T follicular helper cell (primary cell): ENCODE data around the gene PAPPA.

Experiments used
- DNase-seq: peaks from one replicate; pipeline ENCODE4 v3.0.0-alpha.2; 2020; ENCODE audit warnings: low read depth

The PAPPA gene

DNA sequence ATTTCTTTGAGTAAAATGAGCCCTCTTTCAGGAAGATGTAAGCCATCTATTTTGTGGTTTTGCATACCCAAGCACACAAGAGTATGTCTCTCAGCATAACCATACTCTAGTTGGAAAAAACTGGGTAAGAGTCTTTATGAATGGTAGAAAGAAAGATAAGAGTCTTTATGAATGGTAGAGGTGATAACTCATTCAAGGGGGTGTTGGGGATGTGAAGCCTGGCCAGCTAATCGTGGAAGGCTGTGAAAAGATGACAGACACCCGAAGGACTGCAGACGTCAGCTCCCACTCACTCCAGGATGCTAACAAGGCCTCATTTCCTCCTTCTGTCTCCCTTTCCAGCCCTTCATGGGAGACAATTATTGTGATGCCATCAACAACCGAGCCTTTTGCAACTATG, 228.5 kb downstream of the PAPPA start:
- DNase-seq = no peak

- DNase-seq = no peak
Measured at GRCh38 chr9:116383133-116383532, 229.5 kb downstream of the PAPPA start.

GRCh38 chr9:116383936-116384335, 230.3 kb downstream of the PAPPA start:
- no peak for DNase-seq

DNA sequence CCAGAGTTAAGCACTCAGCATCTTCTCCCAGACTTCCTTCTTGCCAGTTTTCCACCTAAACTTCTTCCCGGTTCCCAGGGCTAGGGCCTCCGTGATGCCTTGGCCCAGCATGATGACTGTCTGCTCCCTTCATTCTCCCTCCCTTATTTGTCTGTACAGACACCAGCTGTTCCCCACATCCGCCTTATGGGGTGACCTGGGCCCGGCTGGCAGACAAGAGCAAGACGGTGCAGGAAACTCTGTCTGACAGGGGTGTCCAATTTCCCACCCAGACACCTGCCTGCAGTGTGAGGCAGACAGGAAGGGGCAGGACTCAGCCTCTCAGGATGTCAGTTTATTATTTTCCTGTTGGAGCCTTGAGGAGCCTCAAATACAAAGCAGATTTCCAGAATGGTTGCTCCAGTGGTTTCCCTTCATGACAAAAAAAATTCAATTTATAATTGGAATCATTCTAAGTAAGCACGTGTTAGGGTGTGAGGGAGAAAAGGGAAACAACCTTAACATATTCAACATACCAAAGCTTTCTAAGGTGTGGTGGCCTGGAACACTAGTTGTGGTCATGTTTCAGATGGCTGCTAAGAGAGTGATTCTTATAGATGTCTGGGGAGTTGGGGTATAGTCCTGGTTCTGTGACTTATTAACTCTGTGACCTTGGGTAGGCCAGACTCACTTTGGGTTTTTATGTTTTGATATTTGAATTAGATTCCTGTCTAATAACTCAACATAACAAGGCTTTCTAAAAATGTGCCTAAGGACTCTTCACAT, 234.5 kb downstream of the PAPPA start:
- no peak for DNase-seq

DNA sequence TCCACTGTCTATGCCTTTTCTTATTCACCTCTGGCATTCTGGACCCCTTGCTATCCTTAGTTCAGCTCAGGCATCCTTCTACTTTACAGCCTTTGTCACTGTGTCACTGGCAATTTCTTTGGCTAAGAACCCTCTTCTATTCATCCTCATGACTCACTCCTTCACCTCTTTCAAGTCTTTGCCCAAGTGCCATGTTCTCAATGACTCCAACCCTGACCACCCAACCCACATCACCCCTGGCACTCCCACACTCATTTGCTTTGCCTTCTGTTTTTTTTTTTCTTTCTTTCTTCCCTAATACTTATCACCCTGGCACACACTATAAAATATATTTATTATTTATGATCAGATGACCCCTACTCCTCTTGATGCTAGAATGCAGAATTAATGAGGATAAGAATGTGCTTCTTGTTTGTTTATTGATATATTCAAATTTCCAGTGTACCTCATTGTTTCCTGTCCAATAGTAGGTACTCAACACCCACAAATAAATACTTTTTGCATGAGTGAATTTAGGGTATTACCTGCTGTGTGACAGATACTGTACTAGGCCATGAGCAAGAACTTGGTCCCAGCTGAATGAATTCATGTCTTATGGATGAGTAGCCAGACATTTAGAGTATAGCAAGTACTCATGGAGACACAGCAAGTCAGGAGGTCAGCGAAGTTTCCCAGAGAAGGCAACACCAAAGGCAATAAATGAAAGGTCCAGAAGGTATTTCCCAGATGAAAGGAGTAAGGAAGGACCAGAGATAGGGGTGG, 236.1 kb downstream of the PAPPA start:
- no peak for DNase-seq

GRCh38 chr9:116390303-116391228, 237.0 kb downstream of the PAPPA start:
- DNase-seq = no peak

DNA sequence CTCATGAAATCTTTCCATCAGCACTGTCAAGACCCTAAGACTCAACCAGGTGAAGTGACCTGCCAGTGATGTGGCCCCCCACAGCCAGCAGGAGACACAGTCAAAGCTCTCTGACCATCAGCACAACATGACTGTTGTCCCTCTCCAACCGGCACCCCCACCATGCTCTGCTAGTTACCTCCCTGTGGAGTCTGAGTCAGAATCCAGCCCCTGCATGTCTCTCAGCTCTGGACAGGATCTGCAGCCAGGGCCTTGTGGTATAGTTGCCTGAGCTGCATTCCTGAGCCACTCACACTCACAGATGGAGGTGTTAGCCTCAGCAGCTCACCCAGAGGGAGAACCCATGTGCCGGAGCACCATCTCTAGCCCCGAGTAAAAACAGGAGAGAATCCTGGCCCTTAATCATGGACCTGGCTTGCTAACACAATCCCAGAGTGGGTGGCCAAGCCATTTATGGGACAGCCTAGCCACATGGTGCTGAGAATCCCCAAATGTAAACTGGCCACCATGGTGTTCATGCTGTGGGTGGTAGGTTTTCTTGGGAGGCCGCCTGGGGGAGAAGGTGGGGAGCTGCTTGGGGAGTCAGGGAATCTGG, 237.8 kb downstream of the PAPPA start:
- DNase-seq = no peak

DNA sequence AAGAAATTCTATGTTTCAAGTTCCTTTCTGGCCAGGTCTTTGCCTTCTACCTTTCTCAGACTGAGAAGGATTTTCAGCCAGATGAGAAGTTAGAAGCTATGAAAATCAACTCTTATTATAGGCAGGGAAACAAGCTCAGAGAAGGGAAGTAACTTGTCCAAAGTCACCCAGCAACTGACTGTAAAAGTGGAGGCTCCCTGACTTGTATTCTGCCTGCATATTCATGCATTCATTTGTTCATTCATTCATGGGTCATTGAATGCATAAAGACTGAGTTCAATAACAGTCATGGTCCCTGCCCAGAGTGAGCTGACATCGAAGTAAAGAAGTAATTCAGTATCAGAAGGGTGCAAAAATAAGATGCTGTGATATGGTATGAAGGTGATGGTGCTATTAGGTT, 239.6 kb downstream of the PAPPA start:
- DNase-seq = no peak

DNA sequence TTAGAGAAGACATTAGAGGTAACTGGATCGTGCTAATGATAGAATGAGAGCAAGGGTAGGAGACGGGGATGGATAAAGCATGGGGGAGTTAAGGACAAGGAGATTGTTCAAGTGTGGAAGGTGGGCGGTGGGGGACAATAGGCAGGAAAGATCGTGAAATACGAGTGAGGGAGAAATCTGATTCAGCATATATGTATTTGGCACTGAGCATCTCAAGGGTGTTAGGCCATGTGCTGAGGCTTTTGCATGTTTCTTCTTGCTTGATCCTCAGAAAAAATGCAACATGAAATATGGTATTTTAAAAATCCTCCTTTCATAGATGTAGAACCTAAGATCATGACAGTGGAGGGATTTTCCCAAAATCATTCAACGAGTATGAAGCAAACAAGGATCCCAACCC, 240.5 kb downstream of the PAPPA start:
- no peak for DNase-seq

DNA sequence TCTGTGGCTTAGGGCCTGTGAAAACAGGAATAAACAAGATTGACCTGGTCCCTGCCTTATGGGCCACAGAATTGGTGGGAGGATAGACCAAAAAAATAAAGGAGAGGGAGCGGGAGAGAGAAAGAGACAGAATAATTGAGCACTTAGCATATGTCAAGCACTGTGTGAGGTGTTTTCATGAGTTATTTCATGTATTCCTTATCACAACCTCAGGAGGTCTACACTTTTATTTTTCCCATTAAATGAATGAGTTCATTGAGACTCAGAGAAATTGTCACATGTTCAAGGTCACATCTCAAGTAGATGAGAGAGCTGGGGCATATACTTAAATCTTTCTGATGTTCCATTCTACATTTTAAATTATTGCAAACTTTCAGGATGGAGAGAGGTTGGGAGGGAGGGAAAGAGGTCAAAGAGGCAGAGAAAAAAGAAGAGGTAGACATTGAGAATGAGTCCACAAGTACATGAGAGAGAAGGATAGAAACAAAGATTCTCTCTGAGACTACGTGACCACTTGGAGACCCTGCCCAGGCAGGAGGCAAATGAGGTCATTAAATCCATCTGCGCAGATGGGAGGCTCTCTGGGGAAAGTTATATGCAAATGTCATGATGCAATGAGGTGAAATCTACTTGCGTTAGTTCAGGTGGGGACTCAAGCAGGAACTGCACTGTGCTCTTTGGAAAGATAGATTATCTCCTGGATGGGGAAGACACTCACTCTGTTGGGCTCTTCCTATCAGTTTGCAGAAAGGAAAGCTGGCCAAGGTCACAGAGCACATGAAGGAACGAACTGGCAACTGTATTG, 241.5 kb downstream of the PAPPA start:
- DNase-seq = no peak

DNA sequence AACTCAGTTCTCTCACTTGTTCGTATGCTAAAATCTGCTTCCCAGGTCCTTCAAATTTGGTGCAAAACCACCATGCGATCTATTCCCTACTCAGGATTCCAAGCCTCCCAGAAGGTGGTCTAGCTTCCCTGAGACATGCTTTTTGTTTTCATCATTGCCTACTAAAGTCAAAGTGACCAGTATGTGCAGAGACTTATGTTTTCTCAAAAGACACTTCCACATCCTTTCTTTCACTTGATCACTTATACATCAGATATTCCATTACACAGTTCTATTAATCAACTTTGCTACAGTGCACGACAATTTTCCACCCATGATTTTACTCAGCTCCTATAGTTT, 242.1 kb downstream of the PAPPA start:
- DNase-seq = no peak

DNA sequence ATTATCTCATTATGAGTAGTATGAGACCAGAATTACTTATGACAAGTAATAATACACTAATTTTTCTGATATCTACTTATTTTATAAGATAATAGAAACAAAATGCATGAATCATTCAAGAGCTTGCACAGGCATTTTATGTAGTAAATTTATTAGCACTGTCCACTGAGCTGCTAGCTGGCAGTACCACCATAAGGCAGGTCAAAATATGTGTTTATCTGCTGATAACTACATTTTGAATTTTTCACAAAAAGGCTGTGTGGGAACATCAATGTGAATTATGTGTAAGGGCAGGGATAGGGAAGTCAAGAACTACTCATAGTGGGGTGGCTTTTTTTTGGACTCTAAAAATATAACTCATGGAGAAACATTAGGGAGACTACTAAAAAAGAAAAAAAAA, 249.6 kb downstream of the PAPPA start:
- DNase-seq = no peak

DNA sequence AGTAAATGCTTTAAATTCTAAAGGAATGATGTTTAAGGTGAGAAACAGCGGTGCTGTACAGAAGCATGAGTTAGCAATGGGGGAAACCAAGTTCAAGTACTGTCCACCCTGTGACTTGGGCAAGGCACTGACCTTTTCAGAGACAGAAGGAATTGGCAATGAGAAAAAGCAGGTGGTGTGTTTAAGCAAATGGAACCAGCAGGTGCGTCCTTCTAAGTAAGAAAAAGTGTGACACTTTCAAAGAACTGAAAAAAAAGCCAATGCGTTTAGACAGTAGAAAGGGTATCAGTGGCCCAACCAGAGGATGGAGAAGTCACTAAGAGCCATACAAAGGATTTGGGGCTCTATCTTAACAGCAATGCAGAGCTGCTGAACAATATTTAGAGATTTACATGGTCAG, 250.6 kb downstream of the PAPPA start:
- no peak for DNase-seq

DNA sequence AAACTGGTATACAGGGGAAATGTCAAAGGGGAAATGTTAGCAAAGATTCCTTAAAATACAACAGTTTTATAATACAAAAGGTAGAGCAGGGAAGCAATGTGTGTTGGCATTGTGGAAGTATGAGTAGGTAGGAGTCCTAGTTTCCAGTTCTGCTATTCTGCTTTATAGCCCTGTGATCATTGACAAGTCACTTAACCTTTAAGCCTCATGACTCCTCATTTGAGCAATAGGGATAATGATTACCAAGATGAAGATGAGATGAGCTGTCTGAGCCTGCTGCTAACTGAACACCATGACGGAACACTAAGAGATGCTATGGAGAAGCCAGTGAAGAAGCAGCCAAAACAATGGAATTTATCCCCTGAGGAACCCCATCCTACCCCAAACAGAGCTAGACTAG, 251.7 kb downstream of the PAPPA start:
- no peak for DNase-seq

DNA sequence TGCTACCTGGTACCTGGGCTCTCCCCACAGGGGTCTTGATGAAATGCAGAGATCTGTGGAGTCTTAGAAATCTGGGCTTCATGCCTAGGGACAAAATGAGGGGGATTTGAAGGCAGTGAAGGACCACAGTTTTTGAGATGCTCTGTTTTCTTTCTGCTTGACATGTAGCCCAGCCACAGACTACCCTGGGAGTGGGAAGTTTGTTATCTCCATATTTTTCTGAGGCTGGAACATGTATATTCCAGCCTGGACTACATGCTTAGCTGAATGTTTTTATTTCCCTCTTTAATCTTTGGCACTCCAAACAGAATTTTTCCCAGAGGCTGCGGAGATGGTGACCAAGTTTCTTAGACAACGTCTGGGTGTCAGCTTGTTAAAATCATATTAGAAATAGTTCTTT, 252.9 kb downstream of the PAPPA start:
- no peak for DNase-seq

- no peak for DNase-seq
Measured at GRCh38 chr9:116409129-116409528, 255.5 kb downstream of the PAPPA start.

DNA sequence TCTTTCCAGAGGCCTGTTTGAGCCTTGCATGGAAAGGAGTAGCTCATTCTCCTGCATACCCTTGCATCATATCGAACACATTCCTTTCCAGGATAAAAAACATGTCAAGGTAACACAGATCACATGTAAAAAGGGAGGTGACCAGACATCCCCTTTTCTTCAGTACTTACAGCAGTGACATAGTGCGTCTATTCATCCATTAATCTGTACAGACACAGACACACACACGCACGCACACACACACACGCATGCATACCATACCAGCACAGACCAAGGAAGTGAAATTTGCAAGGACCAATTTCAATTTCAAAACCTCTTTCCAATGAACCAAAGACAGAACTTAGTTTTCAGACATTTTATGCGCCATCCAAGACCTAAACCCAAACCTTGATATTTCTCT, 256.0 kb downstream of the PAPPA start:
- no peak for DNase-seq

DNA sequence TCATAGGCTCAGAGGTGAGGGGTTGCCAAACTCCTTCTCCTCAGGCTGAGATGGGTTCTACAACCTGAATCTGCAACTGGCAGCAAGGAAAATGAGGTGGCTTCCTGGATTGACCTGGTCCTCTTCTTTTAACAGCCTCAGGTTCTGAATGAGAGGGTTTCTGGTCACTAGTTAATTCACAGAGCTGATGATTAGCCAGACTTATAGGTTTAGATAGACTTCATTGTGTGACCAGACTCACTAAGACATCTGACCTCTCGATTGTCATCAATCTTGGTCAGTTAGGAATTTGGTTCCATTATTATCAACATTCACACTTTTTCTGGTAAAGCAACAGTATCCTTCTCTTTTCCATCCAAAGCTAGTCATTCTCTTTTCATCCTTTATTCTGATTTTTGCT, 257.9 kb downstream of the PAPPA start:
- no peak for DNase-seq

- no peak for DNase-seq
Measured at GRCh38 chr9:116414374-116414773, 260.8 kb downstream of the PAPPA start.

DNA sequence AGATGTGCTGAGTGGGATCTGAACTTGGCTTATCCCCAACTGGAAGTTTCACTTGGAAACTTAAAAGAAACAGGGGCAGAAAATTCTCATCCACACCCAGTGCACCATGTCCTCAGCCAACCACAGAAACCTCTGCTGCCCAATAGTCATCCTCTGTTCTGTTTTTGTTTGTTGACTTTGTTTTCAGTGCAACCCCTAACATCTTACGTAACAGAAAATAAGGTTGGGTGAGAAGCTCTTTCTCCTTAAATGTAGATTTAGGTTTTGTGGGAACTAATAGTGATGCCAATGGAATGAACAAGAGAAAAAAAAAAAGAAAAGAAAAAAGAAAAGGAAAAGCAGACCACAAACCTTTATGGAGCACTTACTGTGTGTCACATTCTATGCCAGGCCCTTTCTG, 262.8 kb downstream of the PAPPA start:
- DNase-seq = no peak

DNA sequence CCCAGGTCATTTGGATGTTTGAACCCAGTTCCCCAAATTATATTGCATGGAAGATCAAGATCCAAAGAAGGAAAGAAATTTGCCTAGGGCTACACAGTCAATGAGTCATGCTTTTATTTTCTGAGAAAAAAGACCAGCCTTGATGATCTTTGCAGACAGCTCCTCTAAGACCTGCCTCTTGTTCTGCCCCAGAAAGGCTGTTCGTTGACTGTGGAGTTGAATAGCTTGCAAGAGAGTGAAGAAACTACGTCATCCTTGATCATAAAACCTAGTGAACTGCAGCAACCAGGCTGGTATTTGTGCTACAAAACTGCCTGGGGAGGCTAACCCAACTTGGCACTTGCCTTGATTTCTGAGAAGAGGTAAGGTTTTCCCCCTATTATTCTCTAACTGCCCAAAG, 263.9 kb downstream of the PAPPA start:
- no peak for DNase-seq
